GM23338 (cell line): ENCODE data around the gene ZCCHC13. TPM values are rescaled to one million over a fixed set of nuclear protein-coding genes. Genes with fewer than 3 reads are reported as not detected.

Source experiments
- ATAC-seq: fragments of 200-7000 bp; cut with Tn5 transposase; 3 replicates; pipeline ENCODE4 v1.9.1; 2020
- DNase-seq: peaks from one replicate; pipeline ENCODE4 v3.0.0-alpha.2; 2015; ENCODE audit warnings: low spot score
- H2AFZ ChIP-seq: fragments of 200-600 bp; sonication (generic); 2 replicates; pipeline ENCODE4 v1.8.0; 2016; ENCODE audit warnings: antibody characterized with exemption, mild to moderate bottlenecking, moderate library complexity
- H3F3A ChIP-seq: fragments of 200-600 bp; sonication (generic); replicated peaks from 2 replicates; pipeline ENCODE4 v1.8.0; 2017; ENCODE audit warnings: antibody characterized with exemption, mixed run types, low read depth
- H3K27ac ChIP-seq: fragments of 200-600 bp; sonication (generic); 2 replicates; pipeline ENCODE4 v1.6.1; 2016; ENCODE audit warnings: low read depth
- H3K27me3 ChIP-seq: fragments of 200-600 bp; sonication (generic); 2 replicates; pipeline ENCODE4 v1.8.0; 2016; ENCODE audit warnings: mild to moderate bottlenecking, mixed run types, moderate library complexity; ENCODE audit not compliant: insufficient read depth
- H3K36me3 ChIP-seq: fragments of 200-600 bp; sonication (generic); 2 replicates; pipeline ENCODE4 v1.8.0; 2016; ENCODE audit warnings: mild to moderate bottlenecking; ENCODE audit not compliant: insufficient read depth
- H3K4me1 ChIP-seq: fragments of 200-600 bp; sonication (generic); 2 replicates; pipeline ENCODE4 v1.8.0; 2016; ENCODE audit warnings: mild to moderate bottlenecking, moderate library complexity; ENCODE audit not compliant: insufficient read depth
- H3K4me2 ChIP-seq: fragments of 200-600 bp; sonication (generic); 2 replicates; pipeline ENCODE4 v1.7.1; 2017; ENCODE audit warnings: mixed run types
- H3K4me3 ChIP-seq: fragments of 200-600 bp; sonication (generic); 2 replicates; pipeline ENCODE4 v1.6.1; 2016; ENCODE audit warnings: mixed run types
- H3K79me2 ChIP-seq: fragments of 200-600 bp; sonication (generic); replicated peaks from 2 replicates; pipeline ENCODE4 v1.8.0; 2017; ENCODE audit warnings: mild to moderate bottlenecking; ENCODE audit not compliant: insufficient read depth
- H3K9me2 ChIP-seq: fragments of 200-600 bp; sonication (generic); 2 replicates; pipeline ENCODE4 v1.8.0; 2017; ENCODE audit not compliant: insufficient read depth
- H4K20me1 ChIP-seq: fragments of 200-600 bp; sonication (generic); replicated peaks from 2 replicates; pipeline ENCODE4 v1.8.0; 2017; ENCODE audit warnings: mild to moderate bottlenecking; ENCODE audit not compliant: insufficient read depth
- H3K27ac Mint-ChIP-seq: 2 replicates; pipeline ENCODE4 v1.8.0; 2020; ENCODE audit warnings: inconsistent platforms, mild to moderate bottlenecking, moderate library complexity, mixed read lengths
- H3K27me3 Mint-ChIP-seq: 3 replicates; pipeline ENCODE4 v1.8.0; 2022; ENCODE audit warnings: low read depth, mild to moderate bottlenecking, moderate library complexity, mixed read lengths, inconsistent platforms; ENCODE audit not compliant: insufficient read depth, poor library complexity
- H3K36me3 Mint-ChIP-seq: 3 replicates; pipeline ENCODE4 v1.8.0; 2021; ENCODE audit warnings: low read depth, mild to moderate bottlenecking, inconsistent platforms, moderate library complexity, mixed read lengths
- H3K4me1 Mint-ChIP-seq: 3 replicates; pipeline ENCODE4 v1.8.0; 2020; ENCODE audit warnings: mild to moderate bottlenecking, inconsistent platforms, mixed read lengths
- H3K4me3 Mint-ChIP-seq: 3 replicates; pipeline ENCODE4 v1.8.0; 2021; ENCODE audit warnings: moderate library complexity, mild to moderate bottlenecking, inconsistent platforms, mixed read lengths
- H3K9me3 Mint-ChIP-seq: 3 replicates; pipeline ENCODE4 v1.8.0; 2020; ENCODE audit warnings: moderate library complexity, mild to moderate bottlenecking, inconsistent platforms, mixed read lengths
- CREB1 ChIP-seq: fragments of 250-450 bp; sonication (Bioruptor Pico); IDR thresholded peaks from 2 replicates; pipeline ENCODE4 v1.5.0; 2020; ENCODE audit warnings: low read depth, mild to moderate bottlenecking, moderate library complexity
- CTCF ChIP-seq, 2 experiments: fragments of 200-600 bp in 1 of 2; sonication (generic) in 1 of 2; conservative IDR thresholded peaks; 2 replicates each; pipeline versions ENCODE4 v1.5.1 to v1.6.1; 2016 to 2017; ENCODE audit warnings: antibody characterized with exemption in 2 of 2, low read depth in 2 of 2, mild to moderate bottlenecking in 2 of 2, moderate library complexity in 1 of 2
- EZH2 ChIP-seq: fragments of 200-600 bp; sonication (generic); IDR thresholded peaks from one replicate; pipeline ENCODE4 v1.8.0; 2017; ENCODE audit warnings: antibody characterized with exemption, mild to moderate bottlenecking, low read depth; ENCODE audit not compliant: unreplicated experiment
- EZH2phosphoT487 ChIP-seq: fragments of 200-600 bp; sonication (generic); IDR thresholded peaks from one replicate; pipeline ENCODE4 v1.8.1; 2018; ENCODE audit warnings: antibody characterized with exemption; ENCODE audit not compliant: unreplicated experiment
- JUNB ChIP-seq: IDR thresholded peaks from one replicate; pipeline ENCODE4 v1.6.1; 2016; ENCODE audit warnings: antibody characterized with exemption; ENCODE audit not compliant: unreplicated experiment
- NANOG ChIP-seq: IDR thresholded peaks from 2 replicates; pipeline ENCODE4 v1.6.1; 2016; ENCODE audit warnings: antibody characterized with exemption, borderline replicate concordance
- REST ChIP-seq: IDR thresholded peaks from one replicate; pipeline ENCODE4 v1.6.1; 2018; ENCODE audit warnings: antibody characterized with exemption; ENCODE audit not compliant: unreplicated experiment
- STAT1 ChIP-seq: IDR thresholded peaks from one replicate; pipeline ENCODE4 v1.6.1; 2016; ENCODE audit warnings: antibody characterized with exemption; ENCODE audit not compliant: unreplicated experiment
- ZNF114 ChIP-seq: fragments of 250-450 bp; sonication (Bioruptor Pico); IDR thresholded peaks from 2 replicates; pipeline ENCODE4 v1.5.0; 2020; ENCODE audit warnings: mild to moderate bottlenecking, moderate library complexity
- ZNF331 ChIP-seq: fragments of 250-450 bp; sonication (Bioruptor Pico); IDR thresholded peaks from 2 replicates; pipeline ENCODE4 v1.5.0; 2020; ENCODE audit warnings: low read depth, mild to moderate bottlenecking, moderate library complexity
- polyA plus RNA-seq: library from polyadenylated mRNA; unstranded; fragments of >200 nt; fragmentation: Nextera tagmentation; extraction: Ambion mirVana; gene quantifications from 2 replicates; pipeline ENCODE4 v1.2.1, GENCODE V29; 2016
- total RNA-seq: library from RNA; depleted of rRNA; stranded (reverse); fragments of >200 nt; shearing (Covaris generic); gene quantifications from 2 replicates; pipeline ENCODE4 v1.2.3, GENCODE V29; 2014

Gene ZCCHC13
- total and polyA plus RNA-seq, 2 experiments from 2014 or later, result not detected

GRCh38 chrX:74295101-74295500 is 8.9 kb upstream of the ZCCHC13 start (continued):
- TF ChIP-seq REST (no peak), EZH2 (no peak), STAT1 (no peak)

GRCh38 chrX:74297766-74298165 is 6.2 kb upstream of the ZCCHC13 start:
- Histone ChIP-seq H3K36me3 (no peaks in the 10 kb centered on the region), H3K27ac (no peak overlapping the region), H2AFZ (no peak overlapping the region), H3K4me1 (no peaks in the 10 kb centered on the region; the same call in 1 of the 2 replicates), H3K4me3 (no peak overlapping the region), H4K20me1 (no peaks in the 10 kb centered on the region), H3K79me2 (peaks cover 5% of the 10 kb centered on the region), H3K9me2 (no peaks in the 10 kb centered on the region), H3K27me3 (no peaks in the 10 kb centered on the region), H3F3A (no peaks in the 10 kb centered on the region), H3K4me2 (no peak overlapping the region)
- Mint-ChIP-seq H3K4me1 (peaks cover 5% of the 10 kb centered on the region; the same call in 2 of the 3 replicates), H3K27me3 (no peaks in the 10 kb centered on the region), H3K27ac (no peak overlapping the region), H3K4me3 (no peak overlapping the region), H3K36me3 (no peaks in the 10 kb centered on the region), H3K9me3 (no peaks in the 10 kb centered on the region; the same call in 2 of the 3 replicates)
- ATAC-seq (no peak), DNase-seq (no peak)
- no peak for TF ChIP-seq REST
- TF ChIP-seq ZNF114 (CRISPR knock-in tag), result no peak
- TF ChIP-seq JUNB, result no peak
- no peak for TF ChIP-seq STAT1
- TF ChIP-seq NANOG, result no peak
- TF ChIP-seq CTCF (conservative IDR thresholded peaks at IDR 0.05; ENCODE audit: low read depth in 2 of 2), result no peak
- TF ChIP-seq EZH2phosphoT487, result no peak
- TF ChIP-seq CREB1 (CRISPR knock-in tag), result no peak
- no peak for TF ChIP-seq ZNF331 (CRISPR knock-in tag)
